ENCODE results near the gene ZNF135. TPM values are rescaled to one million over a fixed set of nuclear protein-coding genes. Genes with fewer than 3 reads are reported as not detected.

Gene ZNF135
- total and polyA plus RNA-seq, 5 donors from 2014 or later, result 0.15 to 2.7 (median 0.82) TPM

DNA sequence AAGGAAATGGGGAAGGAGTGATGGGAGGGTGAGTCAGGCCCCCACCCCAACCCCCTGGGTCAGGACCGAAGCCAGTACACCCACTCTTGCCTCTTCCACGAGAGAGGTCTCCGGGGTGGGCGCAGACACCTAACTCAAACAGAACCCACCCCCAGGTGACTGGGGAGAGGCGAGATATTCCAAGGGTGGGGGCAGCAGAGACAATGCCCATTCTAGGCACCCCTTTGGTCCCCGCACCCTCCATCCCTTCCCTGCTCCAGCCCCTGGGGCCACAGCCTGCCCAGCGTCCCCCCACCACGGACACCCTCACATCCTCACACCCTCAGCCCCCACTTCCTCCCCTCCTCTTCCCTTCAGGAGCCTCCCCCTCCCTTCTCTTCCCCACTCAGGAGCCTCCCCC is 38.3 kb downstream of the ZNF135 start:
- Histone ChIP-seq H3K4me3 (ENCODE audit: low read depth, low read length) (no peak overlapping the region), H3K27ac (ENCODE audit: insufficient read depth, low read length, poor library complexity, severe bottlenecking) (peak overlapping the region; percentile 99), H3K36me3 (ENCODE audit: control insufficient read depth, insufficient read depth, low read length) (peaks cover 4% of the 10 kb centered on the region), H3K27me3 (ENCODE audit: control insufficient read depth, insufficient read depth, low read length) (no peaks in the 10 kb centered on the region), H3K4me1 (ENCODE audit: control insufficient read depth, insufficient read depth, low read length, poor library complexity, severe bottlenecking) (peaks cover 12% of the 10 kb centered on the region), H3K9me3 (ENCODE audit: control insufficient read depth in 2 of 2, low read length in 2 of 2) (peaks cover 20 to 64% of the 10 kb centered on the region in 2 experiments)
- peak overlapping the region in 1 of 3 donors; percentile 94 for H3K27ac Mint-ChIP-seq
- ATAC-seq (ENCODE audit: low read depth in 2 of 2) (no peak), DNase-seq (no peak)
- peaks cover 5% of the 10 kb centered on the region for H3K27me3 Mint-ChIP-seq
- H3K9me3 Mint-ChIP-seq, result peaks cover 0 to 34% (median 10%) of the 10 kb centered on the region in 7 donors
- peaks cover 12% of the 10 kb centered on the region for H3K36me3 Mint-ChIP-seq
- peaks cover 5 to 20% (median 8%) of the 10 kb centered on the region in 4 donors for H3K4me1 Mint-ChIP-seq
- H3K4me3 Mint-ChIP-seq, result peak overlapping the region; percentile 67 to 80 (median 79)

DNA sequence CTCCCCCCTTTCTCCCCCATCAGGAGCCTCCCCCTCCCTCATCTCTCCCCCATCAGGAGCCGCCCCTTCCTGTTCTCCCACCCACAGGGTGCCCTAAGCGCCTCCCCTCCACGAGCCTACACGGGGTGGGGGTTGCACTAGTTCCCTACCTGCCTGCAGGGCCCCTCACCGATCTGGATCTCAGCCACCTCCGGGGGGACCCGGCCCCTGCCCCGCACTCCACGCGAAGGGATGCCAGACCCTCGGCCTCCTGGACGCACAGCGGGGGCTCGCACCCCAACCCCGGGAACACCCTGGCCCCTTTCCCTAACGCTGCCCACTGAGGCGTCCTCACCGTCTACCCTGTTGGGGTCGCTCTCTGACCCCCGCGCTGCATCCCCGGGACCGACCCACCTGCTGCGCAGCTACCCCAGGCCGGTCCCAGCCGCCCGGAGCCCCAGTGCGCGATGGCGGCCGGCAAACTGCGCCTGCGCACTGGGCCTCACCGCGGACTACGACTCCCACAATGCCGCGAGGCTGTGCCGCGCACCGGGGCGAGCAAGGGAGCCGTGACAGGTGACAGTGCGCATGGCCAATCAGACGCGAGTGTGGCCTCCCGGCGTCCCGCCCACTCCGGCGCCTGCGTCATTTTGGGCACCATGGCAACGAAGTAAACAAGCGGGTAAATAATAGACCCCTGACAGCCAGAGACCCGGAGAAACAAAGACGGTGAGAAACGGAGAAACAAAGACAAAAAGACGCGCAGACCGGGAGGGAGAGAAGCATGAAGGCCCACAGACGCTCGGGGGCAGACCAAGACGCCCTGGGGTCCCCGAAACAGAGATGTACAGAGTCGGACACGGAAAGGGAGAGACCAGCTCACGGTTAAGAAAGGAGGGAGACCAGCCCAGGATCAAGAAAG is 38.9 kb downstream of the ZNF135 start, which contains the start of gene ZSCAN18:
Gene ZSCAN18, minus strand, starts transcription at position 451 of the 901 bp plus-strand sequence. CDS start 7,964 bp downstream, outside the sequence.
- peak within 1 kb of the TSS; percentile 77 for H3K4me3 ChIP-seq (ENCODE audit: low read depth, low read length)
- peak within 1 kb of the TSS; percentile 99 for H3K27ac ChIP-seq (ENCODE audit: insufficient read depth, low read length, poor library complexity, severe bottlenecking)
- Mint-ChIP-seq H3K9me3 (peaks cover 0 to 38% (median 12%) of the 10 kb centered on the region in 7 donors), H3K27me3 (peaks cover 5% of the 10 kb centered on the region), H3K4me3 (peak within 1 kb of the TSS; percentile 81 to 95 (median 91)), H3K27ac (peak within 1 kb of the TSS; percentile 100), H3K4me1 (peaks cover 5 to 20% (median 8%) of the 10 kb centered on the region in 4 donors), H3K36me3 (peaks cover 12% of the 10 kb centered on the region)
- peak; percentile 85 to 97 (median 90) for DNase-seq
- peaks cover 25 to 69% of the 10 kb centered on the region in 2 experiments for H3K9me3 ChIP-seq (ENCODE audit: control insufficient read depth in 2 of 2, low read length in 2 of 2)
- ATAC-seq (ENCODE audit: low read depth in 2 of 2), result peak; percentile 96 to 97
- peaks cover 12% of the 10 kb centered on the region for H3K4me1 ChIP-seq (ENCODE audit: control insufficient read depth, insufficient read depth, low read length, poor library complexity, severe bottlenecking)
- peaks cover 4% of the 10 kb centered on the region for H3K36me3 ChIP-seq (ENCODE audit: control insufficient read depth, insufficient read depth, low read length)
- H3K27me3 ChIP-seq (ENCODE audit: control insufficient read depth, insufficient read depth, low read length), result no peaks in the 10 kb centered on the region

DNA sequence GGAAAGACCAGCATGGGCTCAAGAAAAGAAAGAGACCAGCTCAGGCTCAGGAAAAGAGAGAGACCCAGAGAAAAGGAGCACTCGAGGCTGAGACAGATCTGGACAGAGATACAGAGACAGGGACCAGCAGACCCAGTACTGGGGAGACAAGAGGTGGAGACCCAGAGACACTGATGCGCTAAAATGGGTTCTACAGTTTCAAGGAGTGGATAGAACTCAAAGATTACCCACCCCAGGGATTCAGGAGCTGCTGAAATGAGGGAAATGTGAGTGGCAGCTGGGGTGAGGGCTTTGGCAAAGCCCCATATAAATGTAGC is 39.6 kb downstream of the ZNF135 start:
- peaks cover 5 to 20% (median 8%) of the 10 kb centered on the region in 4 donors for H3K4me1 Mint-ChIP-seq
- Histone ChIP-seq H3K4me3 (ENCODE audit: low read depth, low read length) (peak overlapping the region; percentile 77), H3K27ac (ENCODE audit: insufficient read depth, low read length, poor library complexity, severe bottlenecking) (peak overlapping the region; percentile 99), H3K27me3 (ENCODE audit: control insufficient read depth, insufficient read depth, low read length) (no peaks in the 10 kb centered on the region), H3K9me3 (ENCODE audit: control insufficient read depth in 2 of 2, low read length in 2 of 2) (peaks cover 30 to 69% of the 10 kb centered on the region in 2 experiments), H3K4me1 (ENCODE audit: control insufficient read depth, insufficient read depth, low read length, poor library complexity, severe bottlenecking) (peaks cover 12% of the 10 kb centered on the region), H3K36me3 (ENCODE audit: control insufficient read depth, insufficient read depth, low read length) (peaks cover 4% of the 10 kb centered on the region)
- ATAC-seq (ENCODE audit: low read depth in 2 of 2) (no peak), DNase-seq (no peak)
- peaks cover 9% of the 10 kb centered on the region for H3K36me3 Mint-ChIP-seq
- H3K9me3 Mint-ChIP-seq, result peaks cover 3 to 40% (median 15%) of the 10 kb centered on the region in 7 donors
- peaks cover 5% of the 10 kb centered on the region for H3K27me3 Mint-ChIP-seq
- H3K4me3 Mint-ChIP-seq, result peak overlapping the region; percentile 81 to 95 (median 91)
- H3K27ac Mint-ChIP-seq, result peak overlapping the region; percentile 100

GRCh38 chr19:58107778-58108545 is 48.9 kb downstream of the ZNF135 start:
- peaks cover 60 to 91% of the 10 kb centered on the region in 2 experiments for H3K9me3 ChIP-seq (ENCODE audit: control insufficient read depth in 2 of 2, low read length in 2 of 2)
- H3K27ac Mint-ChIP-seq, result no peak overlapping the region

DNA sequence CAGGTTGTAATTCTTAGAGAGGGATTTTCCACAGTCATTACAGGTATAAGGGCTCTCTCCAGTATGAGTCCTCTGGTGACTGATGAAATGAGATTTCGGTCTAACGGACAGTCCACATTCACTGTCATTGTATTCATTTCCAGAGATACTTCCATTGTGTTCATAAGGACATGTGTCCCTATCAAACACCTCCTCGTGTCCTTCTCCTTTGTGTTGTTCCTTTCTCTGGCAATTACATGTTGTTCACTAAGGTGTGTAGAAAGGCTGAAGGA is 49.4 kb downstream of the ZNF135 start:
- Histone ChIP-seq H3K9me3 (ENCODE audit: control insufficient read depth in 2 of 2, low read length in 2 of 2) (peaks cover 55 to 91% of the 10 kb centered on the region in 2 experiments), H3K27ac (ENCODE audit: insufficient read depth, low read length, poor library complexity, severe bottlenecking) (no peak overlapping the region), H3K4me1 (ENCODE audit: control insufficient read depth, insufficient read depth, low read length, poor library complexity, severe bottlenecking) (no peaks in the 10 kb centered on the region), H3K4me3 (ENCODE audit: low read depth, low read length) (no peak overlapping the region), H3K27me3 (ENCODE audit: control insufficient read depth, insufficient read depth, low read length) (no peaks in the 10 kb centered on the region), H3K36me3 (ENCODE audit: control insufficient read depth, insufficient read depth, low read length) (no peaks in the 10 kb centered on the region)
- Mint-ChIP-seq H3K4me3 (no peak overlapping the region), H3K4me1 (no peaks in the 10 kb centered on the region), H3K9me3 (peaks cover under 1 to 75% (median 29%) of the 10 kb centered on the region in 7 donors), H3K27ac (no peak overlapping the region), H3K36me3 (peaks cover 6% of the 10 kb centered on the region), H3K27me3 (no peaks in the 10 kb centered on the region)
- no peak for ATAC-seq (ENCODE audit: low read depth in 2 of 2)
- DNase-seq, result no peak

More at GRCh38 chr19:58107778-58108545, 48.9 kb downstream of the ZNF135 start:
- H3K36me3 Mint-ChIP-seq, result peaks cover 6% of the 10 kb centered on the region
- Histone ChIP-seq H3K4me1 (ENCODE audit: control insufficient read depth, insufficient read depth, low read length, poor library complexity, severe bottlenecking) (no peaks in the 10 kb centered on the region), H3K36me3 (ENCODE audit: control insufficient read depth, insufficient read depth, low read length) (no peaks in the 10 kb centered on the region), H3K27me3 (ENCODE audit: control insufficient read depth, insufficient read depth, low read length) (no peaks in the 10 kb centered on the region), H3K27ac (ENCODE audit: insufficient read depth, low read length, poor library complexity, severe bottlenecking) (no peak overlapping the region), H3K4me3 (ENCODE audit: low read depth, low read length) (no peak overlapping the region)
- H3K9me3 Mint-ChIP-seq, result peaks cover 4 to 74% (median 30%) of the 10 kb centered on the region in 7 donors
- H3K4me1 Mint-ChIP-seq, result no peaks in the 10 kb centered on the region
- no peak overlapping the region for H3K4me3 Mint-ChIP-seq
- no peak for ATAC-seq (ENCODE audit: low read depth in 2 of 2)
- no peak for DNase-seq
- no peaks in the 10 kb centered on the region for H3K27me3 Mint-ChIP-seq

DNA sequence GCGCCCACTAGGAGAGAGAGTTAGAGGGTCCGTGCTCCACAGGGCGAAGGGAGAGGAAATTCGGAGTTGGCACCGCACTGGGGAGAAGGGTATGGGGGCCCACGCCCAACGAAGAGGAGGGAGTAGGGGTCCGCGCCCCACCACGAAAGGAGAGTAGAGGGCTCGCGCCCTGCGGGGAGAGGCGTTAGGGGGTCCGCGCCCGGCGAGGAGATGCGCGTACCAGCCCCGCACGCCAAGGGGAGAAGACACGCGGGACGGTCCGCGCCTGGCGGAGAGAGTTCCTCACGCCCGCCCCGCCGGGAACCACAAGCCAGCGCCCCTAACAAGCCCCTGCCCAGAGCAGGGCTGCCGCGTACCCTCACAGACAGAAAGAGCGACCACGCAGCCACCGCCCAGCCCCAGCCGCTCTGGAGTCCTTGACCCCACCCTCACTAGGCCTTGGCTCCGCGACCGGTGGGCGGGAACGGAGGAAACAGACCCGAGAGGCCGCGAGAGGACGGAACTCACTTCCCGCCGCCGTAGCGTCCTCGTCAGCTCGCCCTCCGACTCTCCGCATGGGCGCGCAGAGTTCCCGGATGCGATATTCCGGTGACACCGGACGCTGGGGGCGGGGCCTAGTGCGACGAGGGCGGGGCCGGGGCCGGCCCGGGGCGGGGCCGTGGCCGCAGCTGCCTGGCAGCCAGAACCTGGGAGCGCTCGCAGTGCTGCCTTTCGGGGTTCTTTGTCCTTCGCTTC is 58.9 kb downstream of the ZNF135 start:
- H3K27me3 Mint-ChIP-seq, result no peaks in the 10 kb centered on the region
- H3K36me3 Mint-ChIP-seq, result peaks cover 5% of the 10 kb centered on the region
- DNase-seq (no peak), ATAC-seq (ENCODE audit: low read depth in 2 of 2) (no peak)
- H3K9me3 Mint-ChIP-seq, result peaks cover 2 to 81% (median 26%) of the 10 kb centered on the region in 7 donors
- H3K27me3 ChIP-seq (ENCODE audit: control insufficient read depth, insufficient read depth, low read length), result peaks cover 2% of the 10 kb centered on the region
- H3K27ac ChIP-seq (ENCODE audit: insufficient read depth, low read length, poor library complexity, severe bottlenecking), result no peak overlapping the region
- no peak overlapping the region for H3K4me3 ChIP-seq (ENCODE audit: low read depth, low read length)
- H3K4me1 Mint-ChIP-seq, result no peaks in the 10 kb centered on the region
- no peak overlapping the region for H3K4me3 Mint-ChIP-seq
- H3K9me3 ChIP-seq (ENCODE audit: control insufficient read depth in 2 of 2, low read length in 2 of 2), result peaks cover 51 to 96% of the 10 kb centered on the region in 2 experiments
- no peaks in the 10 kb centered on the region for H3K4me1 ChIP-seq (ENCODE audit: control insufficient read depth, insufficient read depth, low read length, poor library complexity, severe bottlenecking)
- H3K36me3 ChIP-seq (ENCODE audit: control insufficient read depth, insufficient read depth, low read length), result no peaks in the 10 kb centered on the region
- no peak overlapping the region for H3K27ac Mint-ChIP-seq

- H3K4me3 Mint-ChIP-seq, result no peak overlapping the region
- Histone ChIP-seq H3K4me3 (ENCODE audit: low read depth, low read length) (no peak overlapping the region), H3K27me3 (ENCODE audit: control insufficient read depth, insufficient read depth, low read length) (peaks cover 2% of the 10 kb centered on the region), H3K4me1 (ENCODE audit: control insufficient read depth, insufficient read depth, low read length, poor library complexity, severe bottlenecking) (no peaks in the 10 kb centered on the region), H3K9me3 (ENCODE audit: control insufficient read depth in 2 of 2, low read length in 2 of 2) (peaks cover 57 to 96% of the 10 kb centered on the region in 2 experiments), H3K36me3 (ENCODE audit: control insufficient read depth, insufficient read depth, low read length) (no peaks in the 10 kb centered on the region), H3K27ac (ENCODE audit: insufficient read depth, low read length, poor library complexity, severe bottlenecking) (no peak overlapping the region)
- H3K9me3 Mint-ChIP-seq, result peaks cover 1 to 85% (median 28%) of the 10 kb centered on the region in 7 donors
- peaks cover 5% of the 10 kb centered on the region for H3K36me3 Mint-ChIP-seq
- no peak overlapping the region for H3K27ac Mint-ChIP-seq
- H3K4me1 Mint-ChIP-seq, result no peaks in the 10 kb centered on the region
- DNase-seq (no peak), ATAC-seq (ENCODE audit: low read depth in 2 of 2) (no peak)
- no peaks in the 10 kb centered on the region for H3K27me3 Mint-ChIP-seq
Observed at GRCh38 chr19:58118979-58119733, 60.1 kb downstream of the ZNF135 start.
